ENCODE data around the gene NCAM1.

The NCAM1 gene

DNA sequence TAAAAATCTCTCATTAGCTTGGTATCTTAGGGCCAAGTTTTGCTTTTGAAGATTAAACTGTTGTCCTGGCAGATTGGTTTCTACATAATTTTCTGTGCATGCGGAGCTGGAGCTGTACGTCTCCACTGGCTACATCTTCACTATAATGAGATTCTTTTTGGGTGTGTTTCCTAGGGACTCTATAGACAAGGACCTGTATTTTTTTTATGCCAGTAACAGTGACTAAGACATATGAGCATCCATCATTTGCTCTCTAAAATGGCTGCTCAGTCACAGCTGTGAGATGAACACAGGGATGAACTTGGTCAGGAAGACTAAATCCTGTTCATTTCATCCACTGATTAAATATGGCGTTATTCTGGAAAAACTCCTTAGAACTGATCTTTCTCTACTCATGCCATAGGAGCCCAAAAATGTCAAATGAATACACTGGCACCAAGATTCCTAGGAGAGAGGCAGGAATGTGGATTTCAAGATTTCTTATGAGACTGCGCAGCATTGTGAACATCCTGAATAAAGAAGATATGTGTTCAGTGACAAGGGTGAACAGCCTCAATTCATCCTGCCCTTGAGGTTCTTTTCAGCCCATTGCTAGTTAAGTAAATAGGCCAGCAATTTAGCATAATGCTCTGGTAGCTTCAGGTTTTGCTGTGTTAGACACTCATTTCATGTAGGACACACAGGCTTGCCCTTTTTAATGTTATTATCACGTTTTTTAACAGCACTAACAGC, 168.2 kb downstream of the NCAM1 start:
- Histone ChIP-seq H3K9me3 (ENCODE audit: control insufficient read depth, low read length) (no peaks in the 10 kb centered on the region), H3K9ac (ENCODE audit: low read length) (no peak overlapping the region), H3K27me3 (ENCODE audit: control insufficient read depth, insufficient read depth, low read length) (no peaks in the 10 kb centered on the region), H3K36me3 (ENCODE audit: control insufficient read depth, insufficient read depth, low read length) (no peaks in the 10 kb centered on the region), H3K4me3 (ENCODE audit: low read length) (no peak overlapping the region), H3K4me1 (ENCODE audit: control insufficient read depth, insufficient read depth, low read length) (no peaks in the 10 kb centered on the region)

DNA sequence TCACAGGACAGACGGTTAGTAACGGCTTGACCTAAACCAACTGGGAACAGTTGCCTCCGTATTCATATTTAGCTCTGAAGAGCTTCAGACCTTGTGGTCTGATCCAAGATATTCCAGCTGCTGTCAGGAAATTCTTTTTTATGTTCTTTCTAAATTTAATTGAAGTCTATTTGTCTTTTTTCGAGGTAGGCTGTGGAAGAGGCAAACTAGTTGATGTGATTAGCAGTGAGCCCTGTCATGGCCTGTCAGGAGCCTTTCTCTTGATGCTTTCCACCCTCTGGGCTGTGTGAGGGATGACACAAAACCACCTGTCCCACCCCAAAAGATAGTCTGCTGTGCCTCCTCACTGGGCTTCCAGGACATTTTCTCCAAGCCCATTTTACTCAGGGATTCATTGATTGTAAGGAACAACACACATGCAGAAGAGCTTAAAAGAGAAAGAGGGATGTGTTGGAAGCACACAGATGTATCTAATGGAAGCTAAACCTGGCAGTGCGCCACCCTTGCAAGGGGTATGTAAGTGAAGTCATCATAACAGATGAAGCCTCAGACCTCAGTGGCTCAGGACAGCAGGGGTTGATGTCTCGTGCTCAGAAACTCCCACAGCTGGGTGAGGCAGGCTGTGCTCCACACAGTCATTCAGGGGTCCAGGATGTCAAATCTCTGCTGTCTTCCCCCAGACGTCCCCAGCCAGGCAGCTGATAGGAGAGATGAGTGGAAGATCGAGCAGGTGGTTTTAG, 170.0 kb downstream of the NCAM1 start:
- H3K36me3 ChIP-seq (ENCODE audit: control insufficient read depth, insufficient read depth, low read length): no peaks in the 10 kb centered on the region
- H3K9ac ChIP-seq (ENCODE audit: low read length): no peak overlapping the region
- no peak overlapping the region for H3K4me3 ChIP-seq (ENCODE audit: low read length)
- H3K9me3 ChIP-seq (ENCODE audit: control insufficient read depth, low read length): no peaks in the 10 kb centered on the region
- no peaks in the 10 kb centered on the region for H3K27me3 ChIP-seq (ENCODE audit: control insufficient read depth, insufficient read depth, low read length)
- H3K4me1 ChIP-seq (ENCODE audit: control insufficient read depth, insufficient read depth, low read length): no peaks in the 10 kb centered on the region

DNA sequence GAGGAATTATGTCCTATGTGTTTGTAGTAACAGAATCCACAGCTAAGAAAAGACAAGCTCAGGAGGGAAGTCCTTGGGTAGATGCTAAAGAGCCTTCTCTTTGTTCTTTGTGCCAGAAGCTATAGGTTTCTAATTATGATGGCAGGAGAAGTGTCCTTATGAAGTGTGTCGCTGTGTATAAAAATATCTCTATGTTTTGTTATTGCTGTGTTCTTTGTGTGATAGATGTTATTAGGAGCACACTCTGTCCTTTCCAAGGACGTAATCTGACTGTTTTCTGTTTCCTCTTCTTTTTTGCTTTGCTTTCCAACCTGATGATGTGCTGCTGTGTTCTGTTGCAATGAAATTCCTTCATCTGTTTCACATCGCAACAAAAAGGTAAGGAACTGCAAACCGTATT, 171.9 kb downstream of the NCAM1 start:
- Histone ChIP-seq H3K4me3 (ENCODE audit: low read length) (no peak overlapping the region), H3K9ac (ENCODE audit: low read length) (no peak overlapping the region), H3K27me3 (ENCODE audit: control insufficient read depth, insufficient read depth, low read length) (no peaks in the 10 kb centered on the region), H3K4me1 (ENCODE audit: control insufficient read depth, insufficient read depth, low read length) (no peaks in the 10 kb centered on the region), H3K36me3 (ENCODE audit: control insufficient read depth, insufficient read depth, low read length) (no peaks in the 10 kb centered on the region), H3K9me3 (ENCODE audit: control insufficient read depth, low read length) (no peaks in the 10 kb centered on the region)

DNA sequence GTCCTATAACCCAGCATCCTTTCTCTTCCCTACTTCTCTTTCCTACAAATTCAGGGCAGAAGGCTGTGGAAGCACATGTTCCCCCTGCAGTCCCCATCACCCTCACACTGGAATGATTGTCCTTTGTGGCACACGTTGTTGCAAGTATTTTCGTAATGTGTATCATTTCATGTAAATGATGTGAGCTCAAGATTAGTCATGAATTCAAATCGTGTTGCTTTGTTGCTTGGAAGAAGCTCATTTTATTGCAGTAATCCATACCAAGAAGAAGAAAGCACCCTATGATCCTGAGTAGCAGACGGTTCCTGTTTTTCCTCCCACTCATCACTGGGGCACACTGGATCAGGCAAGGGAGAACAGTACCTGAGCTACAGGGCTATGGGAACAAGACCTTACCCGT, 173.4 kb downstream of the NCAM1 start:
- no peak overlapping the region for H3K4me3 ChIP-seq (ENCODE audit: low read length)
- H3K27me3 ChIP-seq (ENCODE audit: control insufficient read depth, insufficient read depth, low read length): no peaks in the 10 kb centered on the region
- H3K4me1 ChIP-seq (ENCODE audit: control insufficient read depth, insufficient read depth, low read length): no peaks in the 10 kb centered on the region
- H3K9me3 ChIP-seq (ENCODE audit: control insufficient read depth, low read length): no peaks in the 10 kb centered on the region
- no peak overlapping the region for H3K9ac ChIP-seq (ENCODE audit: low read length)
- H3K36me3 ChIP-seq (ENCODE audit: control insufficient read depth, insufficient read depth, low read length): no peaks in the 10 kb centered on the region

DNA sequence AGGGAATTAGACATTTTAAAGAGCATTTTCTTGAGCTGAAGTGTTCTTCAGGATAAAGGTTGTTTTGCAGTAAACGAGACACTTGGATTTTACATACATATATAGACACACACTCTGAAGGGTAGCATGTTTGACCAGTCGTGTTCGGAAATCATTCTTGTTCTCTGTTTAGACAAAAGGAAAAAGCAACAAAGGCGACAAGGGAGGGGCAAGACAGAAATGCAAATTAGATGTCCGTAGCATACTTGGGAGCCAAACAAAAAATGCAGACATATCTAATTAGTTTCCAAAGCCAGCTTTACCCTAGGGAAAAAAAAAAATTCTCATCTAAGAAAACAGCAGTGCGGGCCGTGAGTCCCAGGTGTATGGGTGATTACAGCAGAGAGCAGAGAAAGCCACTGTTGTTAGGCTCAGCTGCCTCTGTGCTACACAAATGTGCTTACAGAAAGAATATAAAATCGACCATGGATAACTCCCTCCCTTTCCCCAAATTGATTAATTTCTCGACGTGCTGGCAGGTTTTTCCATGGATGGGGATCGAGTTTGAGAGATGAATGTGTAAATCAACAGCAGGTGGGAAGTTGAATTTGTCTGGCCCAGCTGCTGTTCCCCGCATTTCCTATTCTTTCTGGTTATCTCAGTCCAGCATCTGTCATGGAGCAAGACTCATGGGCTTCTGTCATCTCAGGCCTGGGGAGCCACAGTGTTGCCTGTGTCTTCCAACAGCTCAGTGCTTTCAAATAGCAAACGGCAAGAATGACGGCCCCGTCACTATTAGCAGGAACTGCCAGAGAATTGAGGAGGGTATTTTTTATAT, 176.7 kb downstream of the NCAM1 start:
- H3K36me3 ChIP-seq (ENCODE audit: control insufficient read depth, insufficient read depth, low read length): no peaks in the 10 kb centered on the region
- H3K9me3 ChIP-seq (ENCODE audit: control insufficient read depth, low read length): no peaks in the 10 kb centered on the region
- H3K27me3 ChIP-seq (ENCODE audit: control insufficient read depth, insufficient read depth, low read length): no peaks in the 10 kb centered on the region
- no peaks in the 10 kb centered on the region for H3K4me1 ChIP-seq (ENCODE audit: control insufficient read depth, insufficient read depth, low read length)
- H3K9ac ChIP-seq (ENCODE audit: low read length): no peak overlapping the region
- H3K4me3 ChIP-seq (ENCODE audit: low read length): no peak overlapping the region

DNA sequence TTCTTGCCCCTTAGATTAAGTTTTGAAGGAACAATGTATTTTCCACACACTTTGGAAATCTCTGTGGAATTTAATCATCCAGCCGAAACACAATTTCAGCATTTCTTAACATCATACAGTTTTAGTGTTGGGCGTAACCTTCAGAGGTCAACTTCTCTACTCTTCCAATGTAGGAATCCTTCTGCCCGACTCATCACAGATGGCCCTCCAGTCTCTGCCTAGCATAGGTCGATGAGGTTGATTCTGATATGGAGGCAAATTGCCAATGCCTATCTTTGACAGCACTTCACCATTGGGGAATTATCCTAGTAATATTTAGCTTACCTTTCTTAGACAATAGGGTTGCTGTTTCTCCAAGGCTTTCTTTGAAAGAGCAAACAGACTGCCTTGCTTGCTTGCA, 177.5 kb downstream of the NCAM1 start:
- H3K9ac ChIP-seq (ENCODE audit: low read length): no peak overlapping the region

DNA sequence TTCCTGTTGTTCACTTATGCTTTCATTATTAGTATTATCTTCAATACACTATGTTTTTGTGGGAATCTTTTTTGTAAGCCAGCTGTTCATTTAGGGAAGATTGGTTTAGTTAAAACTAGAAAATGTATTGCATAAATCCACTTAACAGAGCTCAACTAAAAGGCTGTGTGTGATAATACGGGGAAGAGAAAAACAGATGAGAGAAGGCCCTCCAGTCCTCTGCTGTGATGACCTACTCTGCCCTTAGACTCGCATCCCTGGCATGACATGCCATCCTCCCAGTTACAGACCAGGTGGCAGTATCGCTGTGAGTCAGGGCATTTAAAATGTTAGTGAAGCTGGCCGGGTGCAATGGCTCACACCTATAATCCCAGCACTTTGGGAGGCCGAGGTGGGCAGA, 179.8 kb downstream of the NCAM1 start:
- H3K9me3 ChIP-seq (ENCODE audit: control insufficient read depth, low read length): no peaks in the 10 kb centered on the region
- H3K36me3 ChIP-seq (ENCODE audit: control insufficient read depth, insufficient read depth, low read length): no peaks in the 10 kb centered on the region
- H3K9ac ChIP-seq (ENCODE audit: low read length): no peak overlapping the region
- no peaks in the 10 kb centered on the region for H3K4me1 ChIP-seq (ENCODE audit: control insufficient read depth, insufficient read depth, low read length)
- H3K4me3 ChIP-seq (ENCODE audit: low read length): no peak overlapping the region
- no peaks in the 10 kb centered on the region for H3K27me3 ChIP-seq (ENCODE audit: control insufficient read depth, insufficient read depth, low read length)

More for the DNA sequence above, 177.5 kb downstream of the NCAM1 start:
- no peaks in the 10 kb centered on the region for H3K36me3 ChIP-seq (ENCODE audit: control insufficient read depth, insufficient read depth, low read length)
- no peaks in the 10 kb centered on the region for H3K4me1 ChIP-seq (ENCODE audit: control insufficient read depth, insufficient read depth, low read length)
- no peaks in the 10 kb centered on the region for H3K27me3 ChIP-seq (ENCODE audit: control insufficient read depth, insufficient read depth, low read length)
- H3K4me3 ChIP-seq (ENCODE audit: low read length): no peak overlapping the region
- H3K9me3 ChIP-seq (ENCODE audit: control insufficient read depth, low read length): no peaks in the 10 kb centered on the region

DNA sequence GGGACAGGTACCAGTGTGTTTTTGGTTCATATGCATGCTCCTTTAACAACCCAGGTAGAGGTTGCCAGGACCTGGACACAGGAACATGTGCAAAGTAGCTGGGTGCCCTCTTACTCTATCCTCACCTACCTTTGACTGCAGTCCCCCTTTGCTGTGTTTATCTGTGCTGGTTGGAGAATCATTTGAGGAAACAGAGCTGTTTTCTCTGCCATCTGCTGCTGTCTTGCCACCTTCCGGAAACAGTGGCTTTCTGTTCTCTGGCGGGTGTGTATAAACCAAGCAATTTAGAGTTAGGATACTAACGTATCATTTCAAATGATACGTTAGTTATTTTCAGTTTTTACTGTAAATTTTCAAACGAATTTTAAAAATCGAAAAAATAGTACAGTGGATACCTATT, 181.3 kb downstream of the NCAM1 start:
- H3K9me3 ChIP-seq (ENCODE audit: control insufficient read depth, low read length): no peaks in the 10 kb centered on the region
- no peak overlapping the region for H3K9ac ChIP-seq (ENCODE audit: low read length)
- H3K4me1 ChIP-seq (ENCODE audit: control insufficient read depth, insufficient read depth, low read length): no peaks in the 10 kb centered on the region
- H3K36me3 ChIP-seq (ENCODE audit: control insufficient read depth, insufficient read depth, low read length): no peaks in the 10 kb centered on the region
- no peak overlapping the region for H3K4me3 ChIP-seq (ENCODE audit: low read length)
- no peaks in the 10 kb centered on the region for H3K27me3 ChIP-seq (ENCODE audit: control insufficient read depth, insufficient read depth, low read length)

DNA sequence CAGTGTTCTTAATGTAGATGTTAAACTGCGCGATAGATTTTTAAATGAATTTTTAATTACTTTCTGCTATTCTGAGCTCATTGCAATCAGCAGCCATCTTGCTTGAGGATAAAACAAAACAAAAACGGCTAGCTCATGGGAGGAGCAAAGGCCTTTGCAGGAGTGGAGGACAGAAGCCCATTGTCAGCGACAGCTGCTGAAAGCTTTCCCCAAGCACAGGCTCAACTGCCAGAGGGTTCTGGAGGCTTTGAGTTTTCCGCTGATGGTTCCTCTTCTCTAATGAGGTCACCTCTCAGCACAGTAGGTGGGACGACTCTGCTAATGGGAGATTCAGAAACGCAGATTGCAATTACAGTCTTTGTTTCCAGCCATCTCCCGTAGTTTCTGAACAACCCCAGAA, 186.0 kb downstream of the NCAM1 start:
- H3K36me3 ChIP-seq (ENCODE audit: control insufficient read depth, insufficient read depth, low read length): no peaks in the 10 kb centered on the region
- no peak overlapping the region for H3K9ac ChIP-seq (ENCODE audit: low read length)
- no peak overlapping the region for H3K4me3 ChIP-seq (ENCODE audit: low read length)
- H3K4me1 ChIP-seq (ENCODE audit: control insufficient read depth, insufficient read depth, low read length): no peaks in the 10 kb centered on the region
- H3K27me3 ChIP-seq (ENCODE audit: control insufficient read depth, insufficient read depth, low read length): no peaks in the 10 kb centered on the region
- no peaks in the 10 kb centered on the region for H3K9me3 ChIP-seq (ENCODE audit: control insufficient read depth, low read length)

DNA sequence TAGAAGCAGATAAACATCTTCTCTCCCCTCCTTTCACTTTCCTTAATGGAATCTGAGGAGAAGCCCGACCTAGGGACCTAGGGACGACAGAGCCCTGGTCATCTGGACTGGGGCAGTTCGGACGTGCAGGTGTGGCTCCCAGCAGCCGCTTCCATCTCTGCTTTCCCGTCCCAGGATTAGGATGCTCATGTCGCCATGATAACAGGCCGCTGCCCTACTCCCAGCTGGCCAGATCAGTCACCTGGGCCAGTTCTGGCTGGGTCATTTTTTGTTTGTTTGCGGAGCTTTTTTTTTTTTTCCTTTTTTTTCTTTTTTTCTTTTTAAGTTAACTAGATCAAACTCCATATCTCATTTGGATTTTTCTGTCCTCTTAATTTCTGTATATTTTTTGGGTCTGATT, 186.9 kb downstream of the NCAM1 start:
- Histone ChIP-seq H3K4me3 (ENCODE audit: low read length) (no peak overlapping the region), H3K4me1 (ENCODE audit: control insufficient read depth, insufficient read depth, low read length) (no peaks in the 10 kb centered on the region), H3K9me3 (ENCODE audit: control insufficient read depth, low read length) (no peaks in the 10 kb centered on the region), H3K36me3 (ENCODE audit: control insufficient read depth, insufficient read depth, low read length) (no peaks in the 10 kb centered on the region), H3K9ac (ENCODE audit: low read length) (no peak overlapping the region), H3K27me3 (ENCODE audit: control insufficient read depth, insufficient read depth, low read length) (no peaks in the 10 kb centered on the region)

DNA sequence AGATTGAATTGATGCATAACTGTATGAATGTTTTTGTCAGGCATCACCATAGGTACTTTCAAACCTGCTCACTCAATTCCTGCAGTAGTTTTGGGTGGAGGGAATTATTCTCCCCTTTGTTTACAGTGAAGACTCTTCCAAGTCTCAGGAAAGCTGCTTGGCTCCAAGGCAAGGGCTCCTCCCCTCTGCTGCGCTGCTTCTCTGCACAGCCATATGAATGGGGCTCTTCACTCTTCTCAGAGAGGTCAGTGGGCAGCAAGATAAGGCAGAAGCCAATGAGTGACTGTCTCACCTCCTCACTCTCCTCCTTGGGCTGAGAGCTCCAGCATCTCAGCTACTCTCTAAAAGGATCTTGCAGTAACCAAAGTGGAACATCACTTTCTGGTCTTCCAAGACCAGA, 187.4 kb downstream of the NCAM1 start:
- H3K36me3 ChIP-seq (ENCODE audit: control insufficient read depth, insufficient read depth, low read length): no peaks in the 10 kb centered on the region
- no peaks in the 10 kb centered on the region for H3K27me3 ChIP-seq (ENCODE audit: control insufficient read depth, insufficient read depth, low read length)
- no peaks in the 10 kb centered on the region for H3K4me1 ChIP-seq (ENCODE audit: control insufficient read depth, insufficient read depth, low read length)
- H3K9me3 ChIP-seq (ENCODE audit: control insufficient read depth, low read length): no peaks in the 10 kb centered on the region
- no peak overlapping the region for H3K9ac ChIP-seq (ENCODE audit: low read length)
- H3K4me3 ChIP-seq (ENCODE audit: low read length): no peak overlapping the region

DNA sequence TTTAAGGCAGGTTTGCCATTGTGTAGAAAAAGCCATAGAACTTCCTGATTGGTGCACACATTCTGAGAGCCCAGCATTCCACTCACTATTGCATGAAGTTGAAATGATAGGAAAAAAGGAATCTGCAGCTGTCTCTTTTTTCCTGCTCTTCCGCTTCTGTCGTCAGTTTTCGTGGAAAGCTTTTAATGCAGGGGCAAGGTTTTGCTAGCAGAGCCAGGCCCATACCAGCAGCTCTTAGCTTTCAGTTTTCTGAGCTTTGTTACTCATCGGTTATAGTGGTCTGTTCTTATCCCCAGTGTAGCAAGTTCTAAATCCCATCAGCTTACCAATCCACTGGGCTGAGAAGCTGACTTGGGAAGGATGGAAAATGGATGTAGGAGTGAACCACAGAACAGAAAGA, 190.3 kb downstream of the NCAM1 start:
- Histone ChIP-seq H3K9ac (ENCODE audit: low read length) (no peak overlapping the region), H3K36me3 (ENCODE audit: control insufficient read depth, insufficient read depth, low read length) (no peaks in the 10 kb centered on the region), H3K27me3 (ENCODE audit: control insufficient read depth, insufficient read depth, low read length) (no peaks in the 10 kb centered on the region), H3K4me3 (ENCODE audit: low read length) (no peak overlapping the region), H3K9me3 (ENCODE audit: control insufficient read depth, low read length) (no peaks in the 10 kb centered on the region), H3K4me1 (ENCODE audit: control insufficient read depth, insufficient read depth, low read length) (no peaks in the 10 kb centered on the region)

Measured in mucosa of stomach (tissue), 1 donor.